GM19328 (cell line): Measurements from ENCODE around the gene MYB.

Experiments used
- ATAC-seq: cut with Tn5 transposase; IDR thresholded peaks from one replicate; pipeline ENCODE4 v1.9.1; 2021; ENCODE audit warnings: mild to moderate bottlenecking, moderate library complexity; ENCODE audit not compliant: unreplicated experiment

Gene MYB

GRCh38 chr6:135187372-135187771, 6.3 kb downstream of the MYB start:
- no peak for ATAC-seq

- no peak for ATAC-seq
Observed at GRCh38 chr6:135188718-135189117, 7.6 kb downstream of the MYB start.

- ATAC-seq = no peak
Observed at GRCh38 chr6:135189344-135189743, 8.2 kb downstream of the MYB start.

GRCh38 chr6:135191508-135192255, 10.6 kb downstream of the MYB start:
- no peak for ATAC-seq

GRCh38 chr6:135192256-135193174, 11.4 kb downstream of the MYB start:
- no peak for ATAC-seq

- ATAC-seq = no peak
Observed at GRCh38 chr6:135193221-135193620, 12.1 kb downstream of the MYB start.

GRCh38 chr6:135195041-135195440, 13.9 kb downstream of the MYB start:
- no peak for ATAC-seq

- no peak for ATAC-seq
Observed at GRCh38 chr6:135195522-135195921, 14.4 kb downstream of the MYB start.

GRCh38 chr6:135196739-135197510, 15.8 kb downstream of the MYB start:
- no peak for ATAC-seq

- no peak for ATAC-seq
Observed at GRCh38 chr6:135202836-135203235, 21.7 kb downstream of the MYB start.

- ATAC-seq = no peak
Observed at GRCh38 chr6:135204951-135205350, 23.8 kb downstream of the MYB start.

GRCh38 chr6:135209803-135210202, 28.7 kb downstream of the MYB start:
- no peak for ATAC-seq

- ATAC-seq = no peak
Observed at GRCh38 chr6:135210632-135211305, 29.7 kb downstream of the MYB start.

GRCh38 chr6:135211306-135211702, 30.2 kb downstream of the MYB start:
- no peak for ATAC-seq

GRCh38 chr6:135212020-135212806, 31.1 kb downstream of the MYB start:
- ATAC-seq = no peak

- ATAC-seq = no peak
Observed at GRCh38 chr6:135212935-135213334, 31.8 kb downstream of the MYB start.

- no peak for ATAC-seq
Observed at GRCh38 chr6:135213616-135214015, 32.5 kb downstream of the MYB start.

GRCh38 chr6:135215160-135215559, 34.1 kb downstream of the MYB start:
- ATAC-seq = no peak

GRCh38 chr6:135215563-135215962, 34.5 kb downstream of the MYB start:
- no peak for ATAC-seq

GRCh38 chr6:135217663-135218062, 36.6 kb downstream of the MYB start:
- no peak for ATAC-seq
